GM19438 (cell line): ENCODE measurements around the gene TIGD1.

Experiments
- ATAC-seq: cut with Tn5 transposase; IDR thresholded peaks from one replicate; pipeline ENCODE4 v1.9.1; 2021; ENCODE audit warnings: low read depth; ENCODE audit not compliant: unreplicated experiment

The TIGD1 gene

DNA sequence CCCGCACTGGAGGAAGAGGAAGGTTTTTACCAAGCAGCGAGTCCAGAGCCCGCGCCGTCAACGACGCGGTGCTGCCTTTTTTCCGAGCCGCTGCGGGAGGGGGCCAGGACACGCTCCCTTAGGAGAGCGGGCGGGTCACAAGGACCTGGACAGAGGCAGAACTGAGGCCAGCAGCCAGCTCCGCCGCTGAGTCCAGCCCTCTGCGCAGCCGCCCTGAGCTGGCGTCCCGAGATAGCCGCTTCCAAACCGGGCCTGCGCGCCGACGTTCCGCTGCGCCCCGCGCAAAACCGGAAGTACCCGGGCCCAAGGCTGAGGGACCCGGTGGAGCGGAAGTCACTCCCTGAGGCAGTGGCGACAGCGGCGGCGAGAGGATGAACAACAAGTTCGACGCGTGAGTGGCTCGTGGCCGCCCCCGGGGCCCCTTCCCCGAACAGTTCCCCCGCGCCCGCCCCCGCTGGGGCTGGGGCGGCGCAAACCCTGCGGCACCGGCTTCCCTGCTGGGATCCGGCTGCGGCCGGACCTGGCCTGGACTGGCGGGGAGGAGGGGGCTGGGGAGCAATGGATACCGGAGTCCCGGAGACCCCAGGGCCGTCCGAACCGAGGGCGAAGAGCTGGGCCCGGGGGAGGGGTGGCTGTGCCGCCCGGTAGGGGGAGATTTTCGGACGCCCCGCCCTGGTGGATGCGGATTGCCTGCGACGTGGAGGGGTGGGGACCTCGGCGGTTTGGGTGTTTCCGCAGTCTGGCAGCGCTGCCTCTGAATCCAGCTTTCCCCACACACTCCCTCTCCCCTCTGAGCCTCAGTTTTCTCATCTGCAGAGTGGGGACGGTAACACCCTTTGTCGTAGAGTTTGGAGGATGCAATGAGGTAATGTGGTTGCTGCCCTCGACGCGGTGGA is at the start of gene TIGD1, which contains the start of gene EIF4E2:
TSS of gene TIGD1 (minus strand) at position 204 of the 896 bp plus-strand sequence. CDS start 675 bp downstream, outside the sequence.
TSS of gene EIF4E2 (plus strand) at position 336 of the 896 bp plus-strand sequence. CDS start at position 372, 36 bp downstream.
- peak; percentile 90 for ATAC-seq

DNA sequence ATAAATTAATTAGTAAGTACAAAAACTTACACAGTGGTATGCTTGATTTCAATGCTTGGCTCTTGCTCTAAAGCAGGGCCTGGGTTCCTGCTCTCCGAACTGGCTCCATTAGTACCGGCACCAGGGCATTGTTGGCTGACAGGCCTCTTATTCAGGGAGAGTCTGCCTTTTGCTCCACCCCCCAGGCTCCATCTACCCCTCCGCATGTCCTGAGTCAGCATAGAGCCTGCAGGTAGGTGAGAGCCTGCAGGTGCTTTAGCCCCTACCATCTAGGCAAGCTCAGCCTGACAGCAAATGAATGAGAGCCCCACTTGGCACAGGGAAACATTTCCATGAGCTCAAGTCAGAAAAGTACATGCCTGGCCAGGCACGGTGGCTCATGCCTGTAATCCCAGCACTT is 47.9 kb upstream of the TIGD1 start:
- ATAC-seq: no peak

DNA sequence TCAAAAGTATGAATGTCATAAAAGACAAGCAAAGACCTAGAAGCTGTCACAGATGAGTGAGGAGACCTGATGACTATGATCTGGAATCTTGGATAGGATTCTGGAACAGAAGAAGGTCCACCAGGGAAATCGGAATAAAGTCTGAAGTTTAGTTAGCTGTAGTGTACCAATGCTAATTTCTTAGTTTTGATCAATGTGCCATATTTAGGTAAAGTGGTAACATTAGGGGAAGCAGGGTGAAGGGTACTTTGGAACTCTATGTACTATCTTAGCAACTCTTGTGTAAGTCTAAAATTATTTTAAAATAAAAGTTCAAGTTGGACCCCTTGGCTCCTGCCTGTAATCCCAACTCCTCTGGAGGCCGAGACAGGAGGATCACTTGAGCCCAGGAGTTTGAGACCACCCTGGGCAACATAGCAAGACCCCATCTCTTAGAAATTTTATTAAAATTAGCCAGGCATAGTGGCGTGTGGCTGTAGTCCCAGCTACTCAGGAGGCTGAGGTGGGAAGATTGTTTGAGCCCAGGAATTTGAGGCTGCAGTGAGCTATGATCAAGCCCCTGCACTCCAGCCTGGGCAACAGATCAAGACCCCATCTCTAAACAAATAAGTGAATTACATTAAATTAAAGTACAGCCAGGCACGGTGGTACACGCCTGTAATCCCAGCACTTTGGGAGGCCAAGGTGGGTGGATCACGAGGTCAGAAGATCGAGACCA is 47.2 kb upstream of the TIGD1 start:
- ATAC-seq: no peak

DNA sequence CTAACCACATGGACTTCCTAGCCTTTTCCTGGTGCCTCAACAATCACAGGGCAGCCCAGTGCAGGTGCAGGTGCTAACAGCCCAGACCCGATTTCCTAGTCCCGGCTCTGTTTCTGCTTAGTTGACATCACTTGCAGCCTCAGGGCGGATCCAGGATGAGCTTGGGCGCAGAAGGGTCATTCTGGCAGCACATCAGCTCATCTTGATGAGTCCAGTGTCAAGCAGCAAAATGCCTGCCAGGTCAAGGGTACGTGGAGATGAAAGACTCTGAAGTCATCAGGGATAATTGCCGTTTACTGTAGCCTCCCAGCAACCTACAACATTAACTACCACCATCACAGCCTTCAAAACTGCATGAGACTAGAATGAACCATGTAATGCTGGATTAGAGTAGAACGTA is 43.6 kb upstream of the TIGD1 start:
- ATAC-seq: no peak

DNA sequence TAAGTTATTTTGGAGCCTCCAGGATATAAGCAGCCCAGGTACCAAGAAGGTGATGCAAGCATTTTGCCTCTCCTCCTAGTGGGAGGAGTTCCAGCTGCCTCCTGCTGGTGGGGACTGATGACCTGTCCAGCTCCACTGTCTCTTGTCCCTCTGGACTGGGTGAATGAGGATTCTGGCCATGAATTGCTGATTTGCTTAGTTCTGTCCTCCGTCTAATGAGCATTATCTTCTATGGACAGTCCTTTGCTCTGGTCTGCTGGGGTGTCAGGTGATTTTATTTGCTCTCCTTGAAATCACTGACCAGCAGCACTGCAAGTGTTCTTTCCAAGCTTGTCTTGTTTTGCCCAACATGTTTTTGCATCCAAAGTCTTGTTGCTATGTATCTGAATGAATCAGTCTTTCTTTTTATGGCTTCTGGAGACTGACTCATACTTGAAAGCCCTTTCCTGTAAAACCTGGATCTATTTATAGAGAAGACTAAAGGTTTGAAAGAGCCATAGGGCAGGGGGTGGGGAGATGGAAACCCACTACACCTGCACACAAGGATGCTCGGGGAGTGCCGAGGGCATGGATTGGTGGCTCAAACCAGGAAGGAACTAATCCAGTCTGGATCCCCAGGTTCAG is 42.5 kb upstream of the TIGD1 start:
- no peak for ATAC-seq

DNA sequence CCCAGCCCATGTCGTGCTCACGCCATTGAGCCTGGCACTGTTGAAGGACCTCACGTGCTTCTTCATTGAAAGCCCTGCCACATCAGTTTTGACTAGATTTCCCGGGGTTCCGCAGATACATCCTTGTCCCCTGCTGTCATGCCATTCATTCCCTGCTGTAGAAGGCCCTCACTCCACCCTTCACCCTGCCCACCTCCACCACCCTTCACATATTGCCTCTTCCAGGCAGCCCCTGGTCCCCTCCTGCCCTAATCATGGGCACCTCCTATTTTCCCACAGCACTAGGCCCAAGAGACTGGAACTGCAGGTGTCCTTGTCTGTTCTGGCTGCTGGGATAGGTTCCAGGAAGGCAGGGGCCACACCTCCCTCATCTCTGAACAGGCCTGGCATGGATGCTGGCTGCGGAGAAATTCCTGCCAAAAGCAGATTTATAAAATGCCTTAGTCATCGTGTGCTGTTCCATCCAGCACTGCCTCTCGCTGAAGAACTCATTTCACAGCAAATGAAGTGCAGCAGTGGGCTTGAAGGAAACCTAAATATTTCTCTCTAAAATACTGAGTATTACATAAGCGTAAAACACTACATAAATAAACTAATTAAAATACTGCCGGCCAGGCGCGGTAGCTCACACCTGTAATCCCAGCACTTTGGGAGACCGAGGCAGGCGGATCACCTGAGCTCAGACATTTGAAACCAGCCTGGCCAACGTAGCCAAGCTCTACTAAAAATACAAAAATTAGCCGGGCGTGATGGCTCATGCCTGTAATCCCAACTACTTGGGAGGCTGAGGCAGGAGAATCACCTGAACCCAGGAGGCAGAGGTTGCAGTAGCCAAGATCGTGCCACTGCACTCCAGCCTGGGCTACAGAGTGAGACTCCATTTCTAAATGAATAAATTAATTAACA is 38.6 kb upstream of the TIGD1 start:
- ATAC-seq: no peak

DNA sequence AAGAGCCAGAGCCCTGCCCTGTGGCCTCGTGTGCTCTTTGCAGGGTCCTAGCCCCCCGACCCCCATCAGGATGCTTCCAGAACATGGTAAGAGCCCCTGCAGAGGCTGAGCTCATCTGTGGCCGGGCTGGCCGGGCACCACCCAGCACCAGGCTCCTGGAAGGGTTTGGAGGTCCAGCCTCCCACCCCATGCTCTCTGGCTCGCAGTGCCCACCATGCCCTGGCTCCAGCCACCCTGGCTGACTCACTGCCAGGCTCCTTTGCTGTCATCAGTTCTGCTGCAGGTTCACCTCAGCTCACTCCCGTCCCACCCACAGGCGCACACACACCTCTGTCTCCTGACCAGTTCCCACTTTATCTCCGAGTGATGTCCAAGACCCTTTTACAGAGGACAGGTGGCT is 37.7 kb upstream of the TIGD1 start:
- ATAC-seq: no peak

DNA sequence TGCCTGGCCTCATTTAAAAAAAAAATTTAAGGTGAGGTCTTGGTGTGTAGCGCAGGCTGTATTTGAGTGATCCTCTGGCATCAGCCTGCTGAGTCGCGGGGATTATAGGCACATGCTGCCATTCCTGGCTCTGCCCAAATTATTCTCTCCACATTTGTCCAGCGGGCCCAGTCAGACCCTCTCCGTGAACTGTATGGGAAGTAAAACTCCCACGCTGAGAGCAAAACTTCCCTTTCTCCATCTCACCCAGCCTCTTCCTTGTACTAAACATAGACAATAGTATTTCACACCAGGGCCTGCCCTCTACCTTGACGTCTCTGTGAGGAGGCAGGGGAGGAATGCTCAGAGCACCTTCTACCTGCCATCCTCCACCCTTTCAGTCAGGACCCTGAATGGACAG is 37.2 kb upstream of the TIGD1 start:
- ATAC-seq: no peak

DNA sequence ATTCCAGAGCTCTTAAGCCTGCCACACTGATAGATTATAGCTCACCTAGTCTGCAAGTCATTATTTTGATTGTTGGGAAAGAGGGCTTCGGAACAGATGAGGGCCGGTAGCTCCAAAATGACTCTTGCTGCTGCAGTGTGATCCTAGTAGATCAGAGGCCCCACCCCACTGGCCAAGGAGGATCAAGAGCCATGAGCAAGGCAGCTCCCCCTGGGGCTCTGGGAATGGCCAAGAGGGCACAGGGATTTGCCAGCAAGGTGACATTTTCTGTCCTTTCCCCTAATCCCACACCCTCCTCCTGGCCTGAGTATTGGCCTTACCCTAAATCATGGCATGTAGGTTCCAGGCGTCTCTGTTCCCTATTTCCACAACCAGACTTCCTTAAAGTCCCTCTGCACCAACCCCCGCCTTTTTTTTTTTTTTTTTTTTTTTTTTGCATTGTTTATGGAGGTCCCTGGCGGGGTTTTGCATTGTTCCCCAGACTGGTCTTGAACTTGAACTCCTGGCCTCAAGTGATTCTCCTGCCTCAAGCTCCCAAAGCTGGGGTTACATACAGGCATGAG is 36.7 kb upstream of the TIGD1 start:
- no peak for ATAC-seq

DNA sequence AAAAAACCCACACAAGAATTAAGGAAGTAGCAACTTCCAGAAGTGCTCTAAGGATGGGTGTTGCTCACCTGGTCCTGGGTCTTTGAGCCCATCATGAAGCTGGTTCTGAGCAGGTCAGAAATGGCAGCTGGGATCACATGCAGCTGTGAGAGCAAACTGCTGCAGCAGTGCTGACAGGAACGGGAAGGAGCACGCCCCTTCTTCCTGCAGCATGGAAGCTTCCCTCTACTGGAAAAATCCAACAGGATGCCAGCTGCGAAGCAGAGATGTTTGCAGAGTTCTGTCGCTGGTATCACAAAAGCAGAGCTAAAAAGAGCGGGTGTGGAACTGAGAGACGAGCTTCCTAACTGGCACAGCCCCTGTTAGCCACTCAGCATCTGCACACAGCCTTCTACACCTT is 33.9 kb upstream of the TIGD1 start:
- ATAC-seq: no peak

DNA sequence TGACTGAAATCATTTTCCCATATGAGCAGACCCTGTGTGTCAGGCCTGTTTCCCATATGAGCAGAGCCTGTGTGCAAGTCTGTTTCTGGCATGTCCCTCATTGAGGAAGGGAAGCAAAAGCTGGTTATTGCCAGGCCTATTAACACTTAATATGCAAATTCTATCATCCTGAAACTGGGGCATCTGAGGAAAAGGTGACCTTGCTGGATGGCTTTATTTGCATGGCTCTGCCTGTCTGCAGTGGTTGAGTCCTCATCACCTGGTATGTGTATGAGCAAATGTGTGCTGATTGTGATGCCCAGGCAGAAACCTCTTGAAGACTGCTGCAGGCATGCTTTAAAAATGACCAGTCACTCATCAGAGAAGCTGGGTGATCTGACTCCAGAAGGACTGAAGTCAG is 31.4 kb upstream of the TIGD1 start:
- no peak for ATAC-seq

DNA sequence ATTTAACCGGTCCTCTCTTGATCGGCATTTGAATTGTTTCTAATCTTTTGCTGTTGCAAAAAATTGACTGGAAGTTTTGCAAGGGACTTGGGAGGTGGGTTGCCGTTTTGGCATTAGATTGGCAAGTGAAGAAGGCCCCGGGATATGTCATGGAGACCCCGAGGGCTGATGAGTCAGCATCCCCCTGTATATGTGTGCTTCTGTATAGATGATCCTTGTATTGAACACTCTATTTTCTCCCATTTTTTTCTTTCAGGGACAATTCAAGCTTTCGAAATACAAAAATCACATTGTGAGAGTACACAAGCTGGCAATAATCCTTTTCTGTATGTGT is 30.3 kb upstream of the TIGD1 start:
- ATAC-seq: no peak

DNA sequence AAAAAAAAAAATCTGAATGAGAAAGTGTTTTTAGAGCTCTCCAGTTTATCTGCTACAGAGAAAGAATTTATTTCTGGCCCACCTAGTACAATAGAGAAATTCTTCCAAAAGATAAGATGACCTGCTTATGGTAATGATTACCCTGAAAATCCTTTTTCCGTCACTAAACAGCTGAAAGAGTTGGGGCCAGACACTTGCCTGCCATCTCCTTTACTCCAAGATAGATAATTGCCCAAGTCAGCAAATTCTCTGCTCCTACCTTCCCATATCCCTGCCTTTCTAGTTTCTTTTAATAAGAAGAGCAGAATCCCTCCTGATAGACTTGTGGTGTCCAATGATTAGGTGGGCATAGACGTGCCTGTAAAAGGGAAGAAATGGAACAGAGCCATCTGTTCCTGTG is 28.3 kb upstream of the TIGD1 start:
- no peak for ATAC-seq

DNA sequence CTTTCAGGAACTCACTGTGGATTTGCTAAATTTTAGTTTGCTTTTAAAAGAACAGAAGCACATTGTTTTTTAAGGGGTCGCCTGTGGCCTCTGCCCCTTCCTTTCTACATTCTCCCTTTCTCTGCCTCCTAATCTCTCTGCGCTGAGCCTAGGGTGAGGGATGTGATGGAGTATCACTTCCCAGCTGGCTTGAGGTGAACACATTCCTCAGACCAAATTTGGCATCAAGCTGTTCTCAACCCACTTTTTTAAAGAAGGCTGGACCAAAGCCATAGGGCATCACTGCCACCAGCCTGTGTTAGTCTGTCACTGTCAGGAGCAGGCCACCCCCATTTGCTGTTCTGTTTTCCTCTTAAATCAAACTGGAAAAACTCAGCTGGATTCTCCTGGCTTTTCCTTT is 27.5 kb upstream of the TIGD1 start:
- no peak for ATAC-seq

DNA sequence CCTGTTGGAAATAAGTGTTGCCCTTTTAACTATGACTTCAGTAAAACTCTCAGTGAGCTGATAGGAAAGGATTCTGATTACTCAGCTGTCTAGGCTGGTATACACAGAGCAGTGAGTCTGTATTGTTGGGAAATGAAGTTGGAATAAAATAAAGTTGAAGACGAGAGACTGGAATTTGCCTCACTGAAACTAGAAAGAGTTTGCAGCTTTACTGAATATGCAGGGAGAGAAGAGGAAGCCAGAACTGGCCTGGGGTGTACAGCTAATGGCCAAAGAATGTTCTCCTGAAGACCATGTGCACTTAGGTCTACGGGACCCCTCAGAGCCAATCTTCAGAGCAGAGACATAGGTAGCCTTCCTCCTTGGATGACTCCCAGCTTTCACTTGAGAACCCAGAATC is 26.6 kb upstream of the TIGD1 start:
- no peak for ATAC-seq

DNA sequence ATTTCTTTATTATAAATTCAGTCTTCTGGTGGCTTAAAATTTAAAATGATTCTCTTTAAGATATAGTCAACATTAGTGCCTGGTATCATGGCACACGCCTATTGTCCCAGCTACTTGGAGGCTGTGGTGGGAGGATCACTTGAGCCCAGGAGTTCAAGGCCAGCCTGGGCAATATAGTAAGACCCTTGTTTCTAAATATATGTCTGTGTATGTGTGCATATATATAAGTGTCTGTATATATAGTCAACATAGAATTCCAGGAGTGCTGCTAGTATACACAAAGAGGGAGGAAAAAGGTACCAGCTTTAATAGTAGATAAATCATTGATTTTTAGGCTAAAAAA is 25.0 kb upstream of the TIGD1 start:
- no peak for ATAC-seq

DNA sequence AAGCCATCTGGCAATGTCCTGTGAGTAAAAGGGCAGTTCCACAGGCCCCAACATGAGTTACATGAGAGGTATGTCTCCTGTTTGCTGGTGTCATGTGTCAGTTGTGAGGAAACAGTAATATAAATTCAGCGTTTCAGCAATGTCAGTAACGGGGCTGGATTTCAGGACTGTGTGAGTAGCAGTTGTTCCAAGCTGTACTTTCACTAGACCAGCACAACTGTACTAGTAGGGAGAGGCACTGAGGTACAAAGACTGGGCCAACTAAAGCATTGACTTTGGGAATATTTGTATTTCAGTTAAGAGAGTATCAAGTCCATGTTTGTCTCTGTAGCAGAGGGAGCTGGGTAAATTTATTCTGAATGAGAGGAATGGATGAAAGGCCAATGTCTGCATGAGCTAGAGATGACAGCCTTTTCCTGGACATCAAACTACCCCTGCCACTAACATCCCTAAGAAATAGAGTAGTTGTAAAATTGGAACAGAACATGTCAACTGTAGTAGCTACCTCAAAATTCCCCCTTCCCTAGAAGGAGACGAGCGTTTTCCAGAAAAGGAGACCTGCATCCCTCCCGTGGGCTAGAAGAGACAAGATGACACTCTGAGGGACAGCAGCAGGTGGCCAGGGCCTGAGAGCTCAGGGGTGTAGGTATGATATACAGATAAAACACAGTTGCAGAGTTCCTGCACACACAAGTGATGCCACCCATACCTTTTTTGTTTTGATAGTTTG is 24.5 kb upstream of the TIGD1 start:
- ATAC-seq: no peak

DNA sequence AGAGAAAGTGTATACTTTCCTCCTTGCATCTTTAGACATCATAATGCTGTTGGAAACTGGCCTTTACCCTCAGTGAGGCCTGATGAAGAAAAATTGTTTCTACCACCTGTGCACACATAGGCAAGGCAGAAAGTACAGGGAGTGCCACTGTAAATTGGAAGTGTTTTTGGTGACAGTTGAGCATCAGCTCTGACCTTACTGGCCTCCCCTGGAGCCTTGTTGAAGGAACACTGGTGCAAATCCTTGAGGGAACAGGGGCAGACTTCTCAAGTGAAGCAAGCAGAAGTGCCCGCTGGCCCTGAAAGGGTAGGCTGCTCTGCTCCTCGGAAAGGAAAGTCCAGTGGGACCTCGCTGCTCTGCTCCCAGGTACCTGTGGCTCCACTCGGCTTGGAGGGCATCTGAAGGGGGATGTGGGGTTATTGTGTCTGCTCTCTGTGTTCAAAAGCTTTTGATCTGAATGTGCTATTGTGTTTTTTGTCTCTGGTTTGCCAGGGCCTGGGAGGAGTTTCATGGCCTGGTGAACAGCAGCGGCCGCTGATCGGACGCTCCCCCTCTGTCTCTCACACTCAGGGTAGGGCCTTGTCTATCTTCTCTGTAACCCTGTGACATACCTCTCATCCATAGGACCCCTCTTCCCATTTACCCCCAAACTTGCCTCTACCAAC is 23.5 kb upstream of the TIGD1 start:
- no peak for ATAC-seq

DNA sequence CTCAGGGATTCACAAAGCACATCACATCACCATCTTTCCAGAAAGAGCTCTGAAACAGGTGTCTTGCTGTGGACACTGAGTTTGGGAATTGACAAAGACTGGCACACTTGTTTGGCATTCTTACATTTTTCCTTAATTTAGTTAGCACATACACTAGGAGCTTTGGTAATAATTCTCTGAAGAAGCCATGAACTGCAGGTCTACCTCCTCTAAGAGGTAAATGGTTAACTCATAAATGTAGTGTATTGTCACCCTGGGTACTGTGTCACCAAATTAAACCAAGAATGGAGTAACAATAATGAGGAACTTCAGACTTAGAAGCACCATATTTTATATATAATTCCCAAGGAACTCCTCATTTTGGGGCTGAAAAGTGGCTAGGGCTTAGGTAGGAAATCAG is 22.7 kb upstream of the TIGD1 start:
- ATAC-seq: no peak
